HEK293 (cell line): ENCODE measurements around the gene NDOR1.
A peak's percentile ranks its signal among the peaks of the same experiment; 100 is the strongest.

Source experiments
- CTCF ChIA-PET: fragments of 350-600 bp; formaldehyde crosslinking; extraction: SDS; loops from one replicate; lab custom pipeline; 2021; ENCODE audit warnings: antibody characterized with exemption; lab: Yijun Ruan, JAX
- POLR2A ChIA-PET: fragments of 300-600 bp; formaldehyde crosslinking; extraction: SDS; loops from one replicate; lab custom pipeline; 2020; ENCODE audit warnings: antibody characterized with exemption, inconsistent platforms; lab: Yijun Ruan, JAX
- H3K27ac ChIP-seq: fragments of 200-500 bp; sonication (Bioruptor generic); 2 replicates; pipeline ENCODE4 v1.5.1; 2014; ENCODE audit warnings: low read depth, low read length, control low read depth, inconsistent platforms; ENCODE audit errors: extremely low read depth
- H3K36me3 ChIP-seq, 2 experiments: fragments of 200-500 bp in 1 of 2; sonication (Bioruptor generic) in 1 of 2; 1 replicate in 1 of 2; 2 replicates in 1 of 2; pipeline ENCODE4 v1.5.1; 2014 to 2017; ENCODE audit warnings: inconsistent platforms in 2 of 2, low read length in 2 of 2; ENCODE audit not compliant: control insufficient read depth in 2 of 2, insufficient read depth in 1 of 2
- H3K4me1 ChIP-seq: fragments of 200-500 bp; sonication (Bioruptor generic); 2 replicates; pipeline ENCODE4 v1.5.1; 2014; ENCODE audit warnings: mild to moderate bottlenecking, low read length, inconsistent platforms; ENCODE audit not compliant: control insufficient read depth, insufficient read depth
- H3K4me3 ChIP-seq: 2 replicates; pipeline ENCODE4 v1.5.1; 2011; ENCODE audit warnings: low read depth, mild to moderate bottlenecking, control low read depth, low read length, moderate library complexity
- H3K9me3 ChIP-seq: fragments of 200-500 bp; sonication (Bioruptor generic); 2 replicates; pipeline ENCODE4 v1.5.1; 2014; ENCODE audit warnings: low read depth, low read length, inconsistent platforms; ENCODE audit not compliant: control insufficient read depth, insufficient read depth
- CTCF ChIP-seq: fragments of 450-650 bp; formaldehyde crosslinking; IDR thresholded peaks from 2 replicates; pipeline ENCODE4 v1.5.1; 2016; ENCODE audit warnings: missing biosample characterization, missing genetic modification characterization
- EGR2 ChIP-seq: fragments of 450-650 bp; formaldehyde crosslinking; IDR thresholded peaks from 2 replicates; pipeline ENCODE4 v1.5.1; 2016; ENCODE audit warnings: low read depth, missing biosample characterization, missing genetic modification characterization
- KLF10 ChIP-seq: fragments of 450-650 bp; IDR thresholded peaks from 2 replicates; pipeline ENCODE4 v1.5.1; 2018; ENCODE audit warnings: missing biosample characterization, mild to moderate bottlenecking, missing genetic modification characterization
- KLF9 ChIP-seq: fragments of 450-650 bp; formaldehyde crosslinking; IDR thresholded peaks from 2 replicates; pipeline ENCODE4 v1.5.1; 2016; ENCODE audit warnings: missing biosample characterization, missing genetic modification characterization, low read depth
- MYNN ChIP-seq: fragments of 450-650 bp; formaldehyde crosslinking; IDR thresholded peaks from 2 replicates; pipeline ENCODE4 v1.5.1; 2016; ENCODE audit warnings: missing biosample characterization, missing genetic modification characterization, borderline replicate concordance
- OSR2 ChIP-seq: fragments of 450-650 bp; formaldehyde crosslinking; IDR thresholded peaks from 2 replicates; pipeline ENCODE4 v1.5.1; 2016; ENCODE audit warnings: missing biosample characterization, missing genetic modification characterization
- OVOL3 ChIP-seq: fragments of 450-650 bp; formaldehyde crosslinking; IDR thresholded peaks from 2 replicates; pipeline ENCODE4 v1.5.1; 2016; ENCODE audit warnings: missing biosample characterization, missing genetic modification characterization
- PBX3 ChIP-seq: sonication (generic); formaldehyde crosslinking; IDR thresholded peaks from 2 replicates; pipeline ENCODE4 v1.8.1; 2022; ENCODE audit warnings: mild to moderate bottlenecking, moderate library complexity, missing genetic modification reagents
- SCRT1 ChIP-seq: fragments of 450-650 bp; formaldehyde crosslinking; IDR thresholded peaks from 2 replicates; pipeline ENCODE4 v1.5.1; 2016; ENCODE audit warnings: missing biosample characterization, missing genetic modification characterization, borderline replicate concordance
- SETDB1 ChIP-seq: IDR thresholded peaks from one replicate; pipeline ENCODE4 v1.6.1; 2017; ENCODE audit warnings: mild to moderate bottlenecking, low read length, moderate library complexity, mixed read lengths; ENCODE audit not compliant: insufficient read length
- ZFHX2 ChIP-seq: fragments of 450-650 bp; formaldehyde crosslinking; conservative IDR thresholded peaks from 2 replicates; pipeline ENCODE4 v1.5.1; 2016; ENCODE audit warnings: missing biosample characterization, missing genetic modification characterization
- ZFP37 ChIP-seq: fragments of 450-650 bp; formaldehyde crosslinking; IDR thresholded peaks from 2 replicates; pipeline ENCODE4 v1.5.1; 2016; ENCODE audit warnings: missing biosample characterization, missing genetic modification characterization
- ZFP41 ChIP-seq: fragments of 450-650 bp; formaldehyde crosslinking; IDR thresholded peaks from 2 replicates; pipeline ENCODE4 v1.5.1; 2016; ENCODE audit warnings: missing biosample characterization, missing genetic modification characterization, borderline replicate concordance
- ZNF10 ChIP-seq: fragments of 450-650 bp; formaldehyde crosslinking; IDR thresholded peaks from 2 replicates; pipeline ENCODE4 v1.5.1; 2017; ENCODE audit warnings: missing biosample characterization, missing genetic modification characterization
- ZNF114 ChIP-seq: fragments of 450-650 bp; formaldehyde crosslinking; IDR thresholded peaks from 2 replicates; pipeline ENCODE4 v1.5.0; 2017; ENCODE audit warnings: missing biosample characterization, missing genetic modification characterization
- ZNF239 ChIP-seq: fragments of 450-650 bp; formaldehyde crosslinking; IDR thresholded peaks from 2 replicates; pipeline ENCODE4 v1.5.1; 2016; ENCODE audit warnings: missing biosample characterization, missing genetic modification characterization
- ZNF248 ChIP-seq: fragments of 450-650 bp; formaldehyde crosslinking; IDR thresholded peaks from 2 replicates; pipeline ENCODE4 v1.5.1; 2017; ENCODE audit warnings: missing biosample characterization, missing genetic modification characterization
- ZNF274 ChIP-seq, 2 experiments: fragments of 200-500 bp in 1 of 2; fragments of 450-650 bp in 1 of 2; sonication (Bioruptor generic) in 1 of 2; formaldehyde crosslinking in 1 of 2; IDR thresholded peaks; 2 replicates each; pipeline versions ENCODE4 v1.5.1 to v1.6.1; 2014 to 2016; ENCODE audit warnings: borderline replicate concordance in 1 of 2, inconsistent platforms in 1 of 2, low read length in 1 of 2, missing biosample characterization in 1 of 2, missing genetic modification characterization in 1 of 2
- ZNF529 ChIP-seq: fragments of 450-650 bp; formaldehyde crosslinking; IDR thresholded peaks from 2 replicates; pipeline ENCODE4 v1.5.1; 2017; ENCODE audit warnings: missing genetic modification characterization, missing biosample characterization; ENCODE audit not compliant: insufficient replicate concordance
- ZNF561 ChIP-seq: fragments of 450-650 bp; IDR thresholded peaks from 2 replicates; pipeline ENCODE4 v1.5.1; 2018; ENCODE audit warnings: missing biosample characterization, missing genetic modification characterization, borderline replicate concordance
- ZNF585B ChIP-seq: fragments of 450-650 bp; formaldehyde crosslinking; IDR thresholded peaks from 2 replicates; pipeline ENCODE4 v1.5.1; 2016; ENCODE audit warnings: missing biosample characterization, missing genetic modification characterization
- ZNF600 ChIP-seq: fragments of 450-650 bp; formaldehyde crosslinking; IDR thresholded peaks from 2 replicates; pipeline ENCODE4 v1.5.1; 2016; ENCODE audit warnings: missing biosample characterization, missing genetic modification characterization
- ZNF654 ChIP-seq: fragments of 450-650 bp; formaldehyde crosslinking; IDR thresholded peaks from 2 replicates; pipeline ENCODE4 v1.5.1; 2016; ENCODE audit warnings: low read depth, missing biosample characterization, missing genetic modification characterization
- ZNF747 ChIP-seq: fragments of 450-650 bp; formaldehyde crosslinking; IDR thresholded peaks from 2 replicates; pipeline ENCODE4 v1.5.1; 2016; ENCODE audit warnings: missing biosample characterization, missing genetic modification characterization
- ZNF843 ChIP-seq: fragments of 450-650 bp; formaldehyde crosslinking; IDR thresholded peaks from 2 replicates; pipeline ENCODE4 v1.5.1; 2016; ENCODE audit warnings: missing biosample characterization, missing genetic modification characterization
- ZSCAN23 ChIP-seq: fragments of 450-650 bp; formaldehyde crosslinking; IDR thresholded peaks from 2 replicates; pipeline ENCODE4 v1.5.1; 2016; ENCODE audit warnings: missing biosample characterization, missing genetic modification characterization
- TF ChIP-seq, protein P1 (sequence below): fragments of 450-650 bp; formaldehyde crosslinking; IDR thresholded peaks from 2 replicates; pipeline ENCODE4 v1.5.1; 2016; ENCODE audit warnings: missing biosample characterization, missing genetic modification characterization
- TF ChIP-seq, protein P2 (sequence below): fragments of 450-650 bp; formaldehyde crosslinking; IDR thresholded peaks from 2 replicates; pipeline ENCODE4 v1.5.1; 2016; ENCODE audit warnings: missing biosample characterization, missing genetic modification characterization

The NDOR1 gene

GRCh38 chr9:137159105-137160053, 46.1 kb upstream of the NDOR1 start:
- H3K36me3 ChIP-seq: no peaks in the 10 kb centered on the region
- no peak overlapping the region for H3K4me3 ChIP-seq
- H3K4me1 ChIP-seq: no peaks in the 10 kb centered on the region
- no peak overlapping the region for H3K27ac ChIP-seq
- no peaks in the 10 kb centered on the region for H3K9me3 ChIP-seq
- CTCF ChIA-PET: no interaction called here
- TF ChIP-seq ZNF585B (tag by site-specific recombination): no peak
- no peak for TF ChIP-seq PBX3 (CRISPR knock-in tag)
- TF ChIP-seq ZNF561 (tag by site-specific recombination): no peak
- TF ChIP-seq EGR2 (tag by site-specific recombination): peak; percentile 62
- TF ChIP-seq ZFP37: no peak
- TF ChIP-seq KLF10 (tag by site-specific recombination): peak; percentile 38; the same call in 1 of the 2 replicates
- peak; percentile 94 for TF ChIP-seq ZNF600 (tag by site-specific recombination)
- TF ChIP-seq ZFHX2 (tag by site-specific recombination): peak; percentile 79
- TF ChIP-seq, protein P1, sequence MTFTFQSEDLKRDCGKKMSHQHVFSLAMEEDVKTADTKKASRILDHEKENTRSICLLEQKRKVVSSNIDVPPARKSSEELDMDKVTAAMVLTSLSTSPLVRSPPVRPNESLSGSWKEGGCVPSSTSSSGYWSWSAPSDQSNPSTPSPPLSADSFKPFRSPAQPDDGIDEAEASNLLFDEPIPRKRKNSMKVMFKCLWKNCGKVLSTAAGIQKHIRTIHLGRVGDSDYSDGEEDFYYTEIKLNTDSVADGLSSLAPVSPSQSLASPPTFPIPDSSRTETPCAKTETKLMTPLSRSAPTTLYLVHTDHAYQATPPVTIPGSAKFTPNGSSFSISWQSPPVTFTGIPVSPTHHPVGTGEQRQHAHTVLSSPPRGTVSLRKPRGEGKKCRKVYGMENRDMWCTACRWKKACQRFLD (tag by site-specific recombination): no peak
- TF ChIP-seq ZNF274 (IDR thresholded peaks at IDR 0.05; ENCODE audit: low read length): no peak
- no peak for TF ChIP-seq ZNF274 (tag by site-specific recombination; IDR thresholded peaks at IDR 0.05; ENCODE audit: borderline replicate concordance)
- TF ChIP-seq ZNF114: no peak
- TF ChIP-seq ZNF529 (tag by site-specific recombination): no peak
- TF ChIP-seq ZNF10: peak; percentile 83
- TF ChIP-seq CTCF (tag by site-specific recombination): no peak
- no peak for TF ChIP-seq ZNF239 (tag by site-specific recombination)
- TF ChIP-seq ZNF654 (tag by site-specific recombination): no peak
- no peak for TF ChIP-seq SETDB1
- TF ChIP-seq KLF9 (tag by site-specific recombination): peak; percentile 63
- TF ChIP-seq ZSCAN23 (tag by site-specific recombination): no peak
- no peak for TF ChIP-seq OSR2
- POLR2A ChIA-PET: interaction anchor here (1.1 to 1.3 kb wide), 2 partner anchors 30 kb away, joined by 3 read pairs; no protein-coding TSS in a partner anchor

GRCh38 chr9:137160054-137160425, 45.5 kb upstream of the NDOR1 start:
- H3K9me3 ChIP-seq: no peaks in the 10 kb centered on the region
- no peak overlapping the region for H3K4me3 ChIP-seq
- H3K27ac ChIP-seq: no peak overlapping the region
- TF ChIP-seq ZNF747 (no peak), ZNF248 (tag by site-specific recombination) (no peak), MYNN (tag by site-specific recombination) (no peak), ZNF843 (tag by site-specific recombination) (no peak), ZFP41 (tag by site-specific recombination) (no peak), OVOL3 (tag by site-specific recombination) (no peak), SCRT1 (tag by site-specific recombination) (no peak)
- TF ChIP-seq, protein P2, sequence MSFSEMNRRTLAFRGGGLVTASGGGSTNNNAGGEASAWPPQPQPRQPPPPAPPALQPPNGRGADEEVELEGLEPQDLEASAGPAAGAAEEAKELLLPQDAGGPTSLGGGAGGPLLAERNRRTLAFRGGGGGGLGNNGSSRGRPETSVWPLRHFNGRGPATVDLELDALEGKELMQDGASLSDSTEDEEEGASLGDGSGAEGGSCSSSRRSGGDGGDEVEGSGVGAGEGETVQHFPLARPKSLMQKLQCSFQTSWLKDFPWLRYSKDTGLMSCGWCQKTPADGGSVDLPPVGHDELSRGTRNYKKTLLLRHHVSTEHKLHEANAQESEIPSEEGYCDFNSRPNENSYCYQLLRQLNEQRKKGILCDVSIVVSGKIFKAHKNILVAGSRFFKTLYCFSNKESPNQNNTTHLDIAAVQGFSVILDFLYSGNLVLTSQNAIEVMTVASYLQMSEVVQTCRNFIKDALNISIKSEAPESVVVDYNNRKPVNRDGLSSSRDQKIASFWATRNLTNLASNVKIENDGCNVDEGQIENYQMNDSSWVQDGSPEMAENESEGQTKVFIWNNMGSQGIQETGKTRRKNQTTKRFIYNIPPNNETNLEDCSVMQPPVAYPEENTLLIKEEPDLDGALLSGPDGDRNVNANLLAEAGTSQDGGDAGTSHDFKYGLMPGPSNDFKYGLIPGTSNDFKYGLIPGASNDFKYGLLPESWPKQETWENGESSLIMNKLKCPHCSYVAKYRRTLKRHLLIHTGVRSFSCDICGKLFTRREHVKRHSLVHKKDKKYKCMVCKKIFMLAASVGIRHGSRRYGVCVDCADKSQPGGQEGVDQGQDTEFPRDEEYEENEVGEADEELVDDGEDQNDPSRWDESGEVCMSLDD (tag by site-specific recombination): no peak
- TF ChIP-seq, all 188 proteins: peak for 0
- POLR2A ChIA-PET: interaction anchor here (1.3 kb wide), 1 partner anchor 30 kb away, joined by 3 read pairs; no protein-coding TSS in a partner anchor
- CTCF ChIA-PET: interaction anchor here (2.1 kb wide), 1 partner anchor 77 kb away, joined by 5 read pairs; no protein-coding TSS in a partner anchor
- no peaks in the 10 kb centered on the region for H3K4me1 ChIP-seq
- no peaks in the 10 kb centered on the region for H3K36me3 ChIP-seq
